H1 (cell line): ENCODE data around the gene IFNE. TPM values are rescaled to one million over a fixed set of nuclear protein-coding genes. Genes with fewer than 3 reads are reported as not detected.

Source experiments
- CTCF ChIA-PET: fragments of 300-600 bp; sonication (Branson Sonifier 250); formaldehyde crosslinking; loops from one replicate; lab custom pipeline; 2021; ENCODE audit not compliant: partially characterized antibody; lab: Charles Lee
- POLR2A ChIA-PET: fragments of 300-600 bp; sonication (Branson Sonifier 250); formaldehyde crosslinking; loops from one replicate; lab custom pipeline; 2021; ENCODE audit warnings: inconsistent platforms; ENCODE audit not compliant: partially characterized antibody; lab: Charles Lee
- DNase-seq, 2 experiments: peaks; one replicate each; pipeline versions ENCODE4 v3.0.0 to v3.0.0-alpha.2; 2010 to 2022; ENCODE audit warnings: low spot score in 2 of 2, low read depth in 1 of 2, mixed read lengths in 1 of 2
- FAIRE-seq: peaks from 2 replicates; lab custom pipeline; 2011; peaks lifted over from hg19 to GRCh38; lab: Jason Lieb, UNC
- H2AFZ ChIP-seq: 2 replicates; pipeline ENCODE4 v1.8.1; 2012; ENCODE audit warnings: low read length, inconsistent platforms
- H2AK5ac ChIP-seq: 2 replicates; pipeline ENCODE4 v1.6.1; 2013; ENCODE audit warnings: low read depth, low read length
- H2BK120ac ChIP-seq: replicated peaks from 2 replicates; pipeline ENCODE3; 2013; ENCODE audit warnings: low read depth, low read length, inconsistent platforms
- H2BK12ac ChIP-seq: 2 replicates; pipeline ENCODE4 v1.6.1; 2013; ENCODE audit warnings: low read depth, low read length
- H2BK15ac ChIP-seq: 2 replicates; pipeline ENCODE4 v1.6.1; 2013; ENCODE audit warnings: low read length
- H2BK20ac ChIP-seq: 2 replicates; pipeline ENCODE4 v1.6.1; 2013; ENCODE audit warnings: low read length
- H2BK5ac ChIP-seq: 2 replicates; pipeline ENCODE4 v1.6.1; 2013; ENCODE audit warnings: low read depth, low read length
- H3K14ac ChIP-seq: 2 replicates; pipeline ENCODE4 v1.6.1; 2013; ENCODE audit warnings: inconsistent platforms; ENCODE audit not compliant: insufficient read length
- H3K18ac ChIP-seq: 2 replicates; pipeline ENCODE4 v1.6.1; 2013; ENCODE audit warnings: low read length; ENCODE audit errors: extremely low read depth
- H3K23ac ChIP-seq: 2 replicates; pipeline ENCODE4 v1.6.1; 2013; ENCODE audit warnings: inconsistent platforms; ENCODE audit not compliant: insufficient read length
- H3K23me2 ChIP-seq: 2 replicates; pipeline ENCODE4 v1.6.1; 2013; ENCODE audit warnings: low read depth, low read length
- H3K27ac ChIP-seq: 2 replicates; pipeline ENCODE4 v1.6.1; 2011; ENCODE audit warnings: low read depth, low read length, inconsistent platforms
- H3K27me3 ChIP-seq, 4 experiments: replicated peaks in 1 of 4; 1 replicate in 1 of 4; 2 replicates in 3 of 4; pipeline versions ENCODE4 v1.6.1 to v1.8.1; 2011 to 2013; ENCODE audit warnings: low read length in 3 of 4, mild to moderate bottlenecking in 3 of 4, inconsistent platforms in 2 of 4, mixed read lengths in 2 of 4, moderate library complexity in 1 of 4; ENCODE audit not compliant: control insufficient read depth in 3 of 4, insufficient read depth in 3 of 4; ENCODE audit errors: extremely low read depth in 1 of 4
- H3K36me3 ChIP-seq, 4 experiments: 2 replicates each; pipeline versions ENCODE4 v1.6.1 to v1.8.1; 2011 to 2013; ENCODE audit warnings: mild to moderate bottlenecking in 4 of 4, low read length in 3 of 4, moderate library complexity in 2 of 4, control low read depth in 1 of 4, inconsistent platforms in 1 of 4; ENCODE audit not compliant: insufficient read depth in 4 of 4, control insufficient read depth in 2 of 4
- H3K4ac ChIP-seq: replicated peaks from 2 replicates; pipeline ENCODE3; 2013; ENCODE audit warnings: low read length, low read depth, mixed read lengths, inconsistent platforms; ENCODE audit not compliant: insufficient read length
- H3K4me1 ChIP-seq, 4 experiments: replicated peaks in 1 of 4; 1 replicate in 1 of 4; 2 replicates in 3 of 4; pipeline versions ENCODE4 v1.6.1 to v1.8.1; 2011 to 2013; ENCODE audit warnings: low read length in 3 of 4, inconsistent platforms in 2 of 4, mixed read lengths in 1 of 4; ENCODE audit not compliant: insufficient read depth in 4 of 4, control insufficient read depth in 3 of 4
- H3K4me2 ChIP-seq, 2 experiments: 2 replicates each; pipeline versions ENCODE4 v1.6.1 to v1.8.1; 2011 to 2013; ENCODE audit warnings: low read depth in 2 of 2, low read length in 2 of 2, control low read depth in 1 of 2, inconsistent platforms in 1 of 2, mild to moderate bottlenecking in 1 of 2; ENCODE audit not compliant: insufficient read depth in 1 of 2
- H3K4me3 ChIP-seq, 4 experiments: fragments of 200-600, 300-600 bp in 1 of 4; sonication (generic), shearing (Covaris generic), sonication (Bioruptor Twin) in 1 of 4; 2 replicates each; pipeline versions ENCODE4 v1.5.1 to v1.8.1; 2011 to 2016; ENCODE audit warnings: low read length in 4 of 4, low read depth in 3 of 4, control low read depth in 2 of 4, inconsistent platforms in 2 of 4, mild to moderate bottlenecking in 2 of 4, mixed read lengths in 1 of 4, moderate library complexity in 1 of 4; ENCODE audit not compliant: insufficient read depth in 2 of 4; ENCODE audit errors: extremely low read depth in 1 of 4
- H3K56ac ChIP-seq: replicated peaks from 2 replicates; pipeline ENCODE3; 2013; ENCODE audit warnings: low read depth, mild to moderate bottlenecking, mixed read lengths, low read length, inconsistent platforms; ENCODE audit not compliant: insufficient read length
- H3K79me1 ChIP-seq: 2 replicates; pipeline ENCODE4 v1.6.1; 2013; ENCODE audit warnings: low read depth, low read length, control low read depth
- H3K79me2 ChIP-seq, 2 experiments: 2 replicates each; pipeline versions ENCODE4 v1.6.1 to v1.8.1; 2012 to 2013; ENCODE audit warnings: low read length in 2 of 2, mild to moderate bottlenecking in 2 of 2, inconsistent platforms in 1 of 2; ENCODE audit not compliant: insufficient read depth in 2 of 2, control insufficient read depth in 1 of 2
- H3K9ac ChIP-seq, 4 experiments: replicated peaks in 1 of 4; 1 replicate in 1 of 4; 2 replicates in 3 of 4; pipeline versions ENCODE4 v1.6.1 to v1.8.1; 2011 to 2013; ENCODE audit warnings: low read depth in 3 of 4, low read length in 3 of 4, control low read depth in 2 of 4, mild to moderate bottlenecking in 2 of 4, moderate library complexity in 2 of 4, inconsistent platforms in 1 of 4; ENCODE audit errors: extremely low read depth in 1 of 4
- H3K9me3 ChIP-seq, 2 experiments: 2 replicates each; pipeline versions ENCODE4 v1.6.1 to v1.8.1; 2012 to 2013; ENCODE audit warnings: mild to moderate bottlenecking in 2 of 2, moderate library complexity in 2 of 2, control low read depth in 1 of 2, inconsistent platforms in 1 of 2, low read depth in 1 of 2, low read length in 1 of 2, mixed read lengths in 1 of 2; ENCODE audit not compliant: insufficient read depth in 2 of 2
- H4K20me1 ChIP-seq, 2 experiments: replicated peaks in 1 of 2; 2 replicates each; pipeline versions ENCODE3 to v1.8.1; 2011 to 2013; ENCODE audit warnings: inconsistent platforms in 2 of 2, low read length in 2 of 2, mild to moderate bottlenecking in 1 of 2; ENCODE audit not compliant: insufficient read depth in 2 of 2, control insufficient read depth in 1 of 2
- H4K5ac ChIP-seq: 2 replicates; pipeline ENCODE4 v1.6.1; 2013; ENCODE audit warnings: low read length, low read depth, mixed read lengths, inconsistent platforms; ENCODE audit not compliant: insufficient read length
- H4K8ac ChIP-seq: 2 replicates; pipeline ENCODE4 v1.8.0; 2013; ENCODE audit warnings: mild to moderate bottlenecking, moderate library complexity, low read length, inconsistent platforms; ENCODE audit not compliant: insufficient read depth; ENCODE audit errors: extremely low read depth
- H4K91ac ChIP-seq: replicated peaks from 2 replicates; pipeline ENCODE3; 2013; ENCODE audit warnings: low read length, mixed read lengths, inconsistent platforms; ENCODE audit not compliant: insufficient read length
- BCL11A ChIP-seq, 2 experiments: IDR thresholded peaks; one replicate each; pipeline ENCODE4 v1.6.1; 2011; ENCODE audit warnings: low read depth in 2 of 2, low read length in 2 of 2, mild to moderate bottlenecking in 2 of 2
- CBX5 ChIP-seq: fragments of 300-800, 300-1000 bp; sonication (generic); IDR thresholded peaks from 2 replicates; pipeline ENCODE4 v1.7.1; 2016; ENCODE audit warnings: antibody characterized with exemption, low read length, low read depth
- CHD2 ChIP-seq: IDR thresholded peaks from 2 replicates; pipeline ENCODE4 v1.6.1; 2012; ENCODE audit warnings: low read length, improper control_type of control experiment
- CTBP2 ChIP-seq: IDR thresholded peaks from 2 replicates; pipeline ENCODE4 v1.7.0; 2011; ENCODE audit warnings: borderline replicate concordance, mild to moderate bottlenecking, moderate library complexity, mixed read lengths, low read length; ENCODE audit not compliant: insufficient read depth, insufficient read length
- GABPA ChIP-seq: IDR thresholded peaks from 2 replicates; pipeline ENCODE4 v1.6.1; 2011; ENCODE audit warnings: mild to moderate bottlenecking, low read length, moderate library complexity, borderline replicate concordance; ENCODE audit not compliant: insufficient read depth
- GTF2F1 ChIP-seq: IDR thresholded peaks from 2 replicates; pipeline ENCODE4 v1.6.1; 2012; ENCODE audit warnings: low read depth, low read length, improper control_type of control experiment, borderline replicate concordance
- KDM1A ChIP-seq: fragments of 200-600, 300-600 bp; sonication (generic); IDR thresholded peaks from 2 replicates; pipeline ENCODE4 v1.7.1; 2016; ENCODE audit warnings: mild to moderate bottlenecking, low read length, borderline replicate concordance
- KDM4A ChIP-seq: IDR thresholded peaks from one replicate; pipeline ENCODE4 v1.7.1; 2012; ENCODE audit warnings: low read depth, mild to moderate bottlenecking, moderate library complexity, low read length, inconsistent platforms; ENCODE audit not compliant: severe bottlenecking
- POLR2A ChIP-seq, 2 experiments: IDR thresholded peaks; 1 replicate in 1 of 2; 2 replicates in 1 of 2; pipeline ENCODE4 v1.6.1; 2011; ENCODE audit warnings: low read depth in 2 of 2, low read length in 2 of 2, mild to moderate bottlenecking in 2 of 2; ENCODE audit errors: control extremely low read depth in 1 of 2
- POLR2AphosphoS5 ChIP-seq: IDR thresholded peaks from 2 replicates; pipeline ENCODE4 v1.6.1; 2011; ENCODE audit warnings: low read depth, low read length
- RNF2 ChIP-seq: fragments of 200-900, 300-1000 bp; sonication (generic); IDR thresholded peaks from 2 replicates; pipeline ENCODE4 v1.7.1; 2016; ENCODE audit warnings: borderline replicate concordance, low read depth, mild to moderate bottlenecking, antibody characterized with exemption, low read length; ENCODE audit not compliant: poor library complexity, severe bottlenecking; ENCODE audit errors: missing control alignments
- SP4 ChIP-seq: IDR thresholded peaks from 2 replicates; pipeline ENCODE4 v1.6.1; 2012; ENCODE audit warnings: low read length, inconsistent platforms
- TAF1 ChIP-seq: IDR thresholded peaks from 2 replicates; pipeline ENCODE4 v1.6.1; 2011; ENCODE audit warnings: mild to moderate bottlenecking, low read depth, low read length
- WGBS, 2 experiments: shearing (Covaris generic) in 1 of 2; methylation state at CpG; one replicate each; pipeline versions ENCODE4 v1.1.6 to v1.1.7; 2013 to 2015; ENCODE audit warnings: low lambda C conversion rate in 2 of 2, mixed read lengths in 2 of 2, inconsistent platforms in 1 of 2, low coverage in 1 of 2, missing lambda C conversion rate in 1 of 2; ENCODE audit not compliant: insufficient replicate concordance in 2 of 2, insufficient coverage in 1 of 2, insufficient read length in 1 of 2; ENCODE audit errors: extremely low coverage in 1 of 2, missing lambda C conversion rate in 1 of 2; 5-methylcytosine and 5-hydroxymethylcytosine counted together
- polyA plus RNA-seq, 7 experiments: library from polyadenylated mRNA; depleted of rRNA in 3 of 7; stranded (reverse) in 5 of 7; unstranded in 2 of 7; fragments of >200 nt in 5 of 7; fragments of 200-250 nt in 2 of 7; gene quantifications; 1 replicate in 5 of 7; 2 replicates in 1 of 7; 4 replicates in 1 of 7; pipeline versions ENCODE4 v1.2.1 to v1.2.3, GENCODE V29; 2011 to 2013; ENCODE audit warnings: missing spikeins in 2 of 7, mixed read lengths in 2 of 7
- total RNA-seq: library from RNA; stranded (reverse); fragmentation: NEBNext Ultra II Directional; extraction: Animal tissue kit (Norgen Biotek cat#: 25700); gene quantifications from 2 replicates; pipeline ENCODE4 v1.2.1, GENCODE V29; 2021
- TF ChIP-seq, protein P1 (sequence below): IDR thresholded peaks from 2 replicates; pipeline ENCODE4 v1.6.1; 2011; ENCODE audit warnings: low read length, improper control_type of control experiment

IFNE gene
- total and polyA plus RNA-seq, 2 of the 8 experiments (the other 6 are each of a cell fraction or from before 2014, with no cell fraction given): 0.08 TPM; not detected in 1

DNA sequence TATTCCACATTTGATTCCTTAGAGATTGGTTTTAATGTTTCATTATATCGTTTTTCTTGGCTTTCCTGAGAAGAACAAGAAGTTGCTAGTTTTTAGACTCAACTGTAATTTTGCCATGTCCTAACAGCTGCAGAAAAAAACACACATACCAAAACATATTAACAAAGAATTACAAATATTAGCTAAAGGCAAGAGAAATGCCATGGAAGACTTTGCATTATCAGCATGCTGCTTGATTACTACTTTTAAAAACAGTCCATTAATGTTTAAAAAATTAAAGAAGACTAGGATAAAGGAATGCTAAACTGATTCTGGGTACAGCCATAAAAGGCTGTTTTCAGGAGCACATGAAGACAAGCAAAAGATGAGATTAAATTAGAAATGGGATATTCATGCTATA, 20.5 kb upstream of the IFNE start:
- no peak overlapping the region for H2BK12ac ChIP-seq
- TF ChIP-seq CTBP2: no peak
- no peak for TF ChIP-seq SP4
- no peak for TF ChIP-seq GABPA
- TF ChIP-seq BCL11A (IDR thresholded peaks at IDR 0.05; ENCODE audit: low read depth in 2 of 2, low read length in 2 of 2): no peak
- no peak for TF ChIP-seq GTF2F1
- TF ChIP-seq, protein P1, sequence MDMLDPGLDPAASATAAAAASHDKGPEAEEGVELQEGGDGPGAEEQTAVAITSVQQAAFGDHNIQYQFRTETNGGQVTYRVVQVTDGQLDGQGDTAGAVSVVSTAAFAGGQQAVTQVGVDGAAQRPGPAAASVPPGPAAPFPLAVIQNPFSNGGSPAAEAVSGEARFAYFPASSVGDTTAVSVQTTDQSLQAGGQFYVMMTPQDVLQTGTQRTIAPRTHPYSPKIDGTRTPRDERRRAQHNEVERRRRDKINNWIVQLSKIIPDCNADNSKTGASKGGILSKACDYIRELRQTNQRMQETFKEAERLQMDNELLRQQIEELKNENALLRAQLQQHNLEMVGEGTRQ: no peak
- no peak for TF ChIP-seq CHD2
- no peak for TF ChIP-seq TAF1
- TF ChIP-seq KDM1A: no peak
- no peak for TF ChIP-seq POLR2A (IDR thresholded peaks at IDR 0.05; ENCODE audit: control extremely low read depth in 1 of 2, low read depth in 2 of 2, low read length in 2 of 2)
- TF ChIP-seq POLR2AphosphoS5: no peak
- TF ChIP-seq KDM4A: no peak
- no peak for TF ChIP-seq CBX5
- no peak for TF ChIP-seq RNF2

More for the DNA sequence above, 20.5 kb upstream of the IFNE start:
- no peak overlapping the region for H2BK120ac ChIP-seq
- POLR2A ChIA-PET: no interaction called here
- H3K27ac ChIP-seq: no peak overlapping the region
- no peaks in the 10 kb centered on the region; a peak in 1 of 7 replicates for H3K4me1 ChIP-seq
- DNase-seq (no peak), FAIRE-seq (no peak)
- H2BK20ac ChIP-seq: no peak overlapping the region
- no peaks in the 10 kb centered on the region for H3K79me2 ChIP-seq
- H4K20me1 ChIP-seq: no peaks in the 10 kb centered on the region
- H3K23ac ChIP-seq: no peak overlapping the region
- H2BK15ac ChIP-seq: no peak overlapping the region
- H4K91ac ChIP-seq: no peak overlapping the region
- 87% methylated on average over 1 of the region's 1 CpG; no CpG with 5 or more reads in 1 of the 2 experiments for WGBS, 2 experiments
- CTCF ChIA-PET: no interaction called here
- no peak overlapping the region for H3K18ac ChIP-seq
- H3K56ac ChIP-seq: no peak overlapping the region
- no peak overlapping the region for H3K14ac ChIP-seq
- no peak overlapping the region for H2AK5ac ChIP-seq
- no peaks in the 10 kb centered on the region for H3K9me3 ChIP-seq
- H3K79me1 ChIP-seq: no peaks in the 10 kb centered on the region
- H3K36me3 ChIP-seq: no peaks in the 10 kb centered on the region
- no peak overlapping the region for H2BK5ac ChIP-seq
- no peak overlapping the region for H3K4ac ChIP-seq
- no peaks in the 10 kb centered on the region; the same call in 1 of the 2 replicates for H3K23me2 ChIP-seq
- H3K27me3 ChIP-seq: no peaks in the 10 kb centered on the region
- no peak overlapping the region for H4K5ac ChIP-seq
- no peak overlapping the region for H2AFZ ChIP-seq
- H3K9ac ChIP-seq: no peak overlapping the region
- no peak overlapping the region for H4K8ac ChIP-seq
- no peak overlapping the region for H3K4me3 ChIP-seq
- no peak overlapping the region for H3K4me2 ChIP-seq
